ENCODE results near the gene NACC2. TPM values are rescaled to one million over a fixed set of nuclear protein-coding genes. Genes with fewer than 3 reads are reported as not detected.

NACC2 gene
- total and polyA plus RNA-seq, 10 of the 15 experiments (the other 5 are each of a cell fraction or from before 2014, with no cell fraction given), result 0.66 to 14.7 (median 3.5) TPM

GRCh38 chr9:136142414-136142796 lies 47.3 kb upstream of the NACC2 start:
- Histone ChIP-seq H3K27me3 (replicated peaks in 1 of 2; ENCODE audit: control insufficient read depth in 2 of 2, insufficient read depth in 2 of 2, low read length in 1 of 2) (peaks cover 0 to 2% of the 10 kb centered on the region in 2 experiments; a peak in 2 of 4 replicates), H3K4me1 (ENCODE audit: control insufficient read depth, insufficient read depth, low read length) (no peaks in the 10 kb centered on the region), H3K79me2 (ENCODE audit: control insufficient read depth, insufficient read depth, low read length) (no peaks in the 10 kb centered on the region), H2AFZ (ENCODE audit: control insufficient read depth, low read depth, low read length) (no peak overlapping the region), H3K4me3 (no peak overlapping the region), H3K36me3 (ENCODE audit: control insufficient read depth in 2 of 2, insufficient read depth in 2 of 2, low read length in 1 of 2) (no peaks in the 10 kb centered on the region), H4K20me1 (ENCODE audit: control insufficient read depth, insufficient read depth) (no peaks in the 10 kb centered on the region), H3K4me2 (ENCODE audit: control insufficient read depth, insufficient read depth) (no peak overlapping the region), H3K9me3 (replicated peaks; ENCODE audit: control insufficient read depth, insufficient read depth, low read length) (no peaks in the 10 kb centered on the region), H3K9ac (ENCODE audit: control insufficient read depth, insufficient read depth, low read length) (no peak overlapping the region), H3K27ac (ENCODE audit: control insufficient read depth, insufficient read depth) (no peak overlapping the region)
- DNase-seq (ENCODE audit: low read depth, low spot score) (no peak), FAIRE-seq (no peak), ATAC-seq (no peak)
- no TSS peak for BruUV-seq (replicated peaks)
- WGBS (ENCODE audit: insufficient coverage, insufficient replicate concordance, low lambda C conversion rate, missing lambda C conversion rate), result 9% methylated on average over 5 of the region's 6 CpGs
- ChIA-PET CTCF (no interaction called here), SMC1A (ENCODE audit: uncharacterized antibody, unreplicated experiment) (interaction anchor here (1.9 kb wide), 1 partner anchor 52 kb away, joined by 5 read pairs; no protein-coding TSS in a partner anchor), POLR2A (no interaction called here), RAD21 (ENCODE audit: unreplicated experiment) (no interaction called here)
- in situ Hi-C loops (cut with MboI), result no loop called here
- intact Hi-C loops (cut with micrococcal nuclease; ENCODE audit: unreplicated experiment), result no loop called here
- TF ChIP-seq USF2 (IDR thresholded peaks at IDR 0.05; ENCODE audit: borderline replicate concordance, low read depth, low read length) (no peak), ASH2L (IDR thresholded peaks at IDR 0.05; ENCODE audit: borderline replicate concordance, low read depth) (no peak), NFYA (IDR thresholded peaks at IDR 0.05; ENCODE audit: borderline replicate concordance, low read depth, low read length) (no peak), ZBED1 (IDR thresholded peaks at IDR 0.05; ENCODE audit: borderline replicate concordance) (no peak), JUNB (IDR thresholded peaks at IDR 0.05) (no peak), RBBP5 (conservative IDR thresholded peaks at IDR 0.05) (no peak), CREM (IDR thresholded peaks at IDR 0.05; ENCODE audit: low read depth) (no peak), ZZZ3 (IDR thresholded peaks at IDR 0.05; ENCODE audit: control insufficient read depth, insufficient read length, low read depth) (no peak), BCL3 (IDR thresholded peaks at IDR 0.05; ENCODE audit: borderline replicate concordance, insufficient read depth, low read depth, low read length, poor library complexity, severe bottlenecking) (no peak), HDGF (IDR thresholded peaks at IDR 0.05) (no peak), PML (IDR thresholded peaks at IDR 0.05; ENCODE audit: low read length) (no peak), EGR1 (IDR thresholded peaks at IDR 0.05; ENCODE audit: borderline replicate concordance in 1 of 2, low read depth in 2 of 2, low read length in 2 of 2) (no peak), LARP7 (IDR thresholded peaks at IDR 0.05) (no peak), PAX5 (IDR thresholded peaks at IDR 0.05; ENCODE audit: borderline replicate concordance, low read depth, low read length) (no peak), BACH1 (IDR thresholded peaks at IDR 0.05; ENCODE audit: borderline replicate concordance) (no peak), MTA3 (IDR thresholded peaks at IDR 0.05; ENCODE audit: borderline replicate concordance, low read length) (no peak), NRF1 (conservative IDR thresholded peaks at IDR 0.05; ENCODE audit: low read depth, low read length) (no peak), ZNF274 (IDR thresholded peaks at IDR 0.05; ENCODE audit: insufficient read depth, insufficient read length) (no peak), RAD51 (IDR thresholded peaks at IDR 0.05) (no peak), MLLT1 (IDR thresholded peaks at IDR 0.05) (no peak)

All from GM12878 (cell line).